GM21528 (cell line): Measurements from ENCODE around the gene ZNF740.
"Not testable (repeated sequence)": the region's sequence is repeated elsewhere in the genome, so short reads cannot be mapped to it uniquely, and the experiment has no call there.

ENCODE experiments used
- ATAC-seq: cut with Tn5 transposase; IDR thresholded peaks from one replicate; pipeline ENCODE4 v1.9.1; 2021; ENCODE audit warnings: mild to moderate bottlenecking, moderate library complexity; ENCODE audit not compliant: unreplicated experiment, low FRiP score

Gene ZNF740, protein sequence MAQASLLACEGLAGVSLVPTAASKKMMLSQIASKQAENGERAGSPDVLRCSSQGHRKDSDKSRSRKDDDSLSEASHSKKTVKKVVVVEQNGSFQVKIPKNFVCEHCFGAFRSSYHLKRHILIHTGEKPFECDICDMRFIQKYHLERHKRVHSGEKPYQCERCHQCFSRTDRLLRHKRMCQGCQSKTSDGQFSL

GRCh38 chr12:53180220-53180930 is at the start of gene ZNF740, which contains the start of gene CSAD:
Gene ZNF740, plus strand, starts transcription at chr12:53180722. Its CDS starts 1,262 bp downstream, at chr12:53181984.
Gene CSAD, minus strand, starts transcription at chr12:53180925. Its CDS starts 7,455 bp downstream, at chr12:53173470.
- ATAC-seq = peak; percentile 94

DNA sequence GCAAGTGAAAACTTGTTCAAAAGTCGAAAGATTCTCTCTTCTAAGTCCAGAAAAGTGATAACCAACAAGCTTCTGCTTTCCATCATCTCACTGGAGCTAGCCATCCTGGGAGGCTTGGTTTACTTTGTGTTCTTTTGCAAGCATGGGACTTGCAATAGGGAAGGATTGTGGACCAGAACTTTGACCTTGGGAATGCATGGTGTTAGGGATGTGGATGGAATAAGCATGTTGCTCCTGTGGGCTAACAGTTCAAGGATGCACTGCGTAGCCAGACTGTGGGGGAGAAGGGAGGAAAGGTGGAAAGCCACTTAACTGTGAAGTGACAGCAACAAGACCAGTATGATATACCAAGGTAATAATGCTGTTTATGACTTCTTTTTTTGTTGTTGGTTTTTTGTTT is 48.7 kb upstream of the ZNF740 start:
- ATAC-seq = no peak

DNA sequence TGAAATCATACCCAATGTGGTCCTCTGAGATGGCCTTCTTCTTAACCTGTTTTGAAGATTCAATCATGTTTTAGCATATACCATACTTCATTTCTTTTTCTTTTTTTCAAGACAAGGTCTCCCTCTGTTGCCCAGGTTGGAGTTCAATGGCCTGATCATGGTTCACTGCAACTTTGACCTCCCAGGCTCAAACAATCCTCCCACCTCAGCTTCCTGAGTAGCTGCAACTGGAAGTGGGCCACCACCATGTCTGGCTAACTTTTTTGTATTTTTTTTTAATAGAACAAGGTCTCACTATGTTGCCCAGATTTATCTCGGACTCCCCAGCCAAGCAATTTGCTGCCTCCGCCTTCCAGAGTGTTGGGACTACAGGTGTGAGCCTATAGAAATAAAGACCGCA is 46.8 kb upstream of the ZNF740 start:
- no peak for ATAC-seq

DNA sequence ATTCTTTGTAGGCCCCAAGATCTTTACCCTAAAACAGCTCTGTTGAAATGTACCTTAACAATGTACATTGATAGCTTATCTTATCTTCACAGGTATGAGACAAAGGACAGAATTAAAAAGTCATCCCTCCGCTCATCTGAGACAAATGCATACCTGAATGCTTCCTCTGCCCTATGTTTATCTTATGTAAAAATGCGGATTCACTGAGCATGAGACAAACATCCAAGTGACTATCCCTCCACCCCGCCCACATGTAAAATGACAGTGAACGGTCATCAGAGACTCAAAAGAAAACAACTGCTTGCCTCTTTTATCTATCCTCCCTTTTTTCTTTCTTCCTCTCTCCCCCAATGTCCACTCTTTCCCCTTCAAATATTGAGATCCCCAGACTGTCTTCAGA is 37.2 kb upstream of the ZNF740 start:
- no peak for ATAC-seq

DNA sequence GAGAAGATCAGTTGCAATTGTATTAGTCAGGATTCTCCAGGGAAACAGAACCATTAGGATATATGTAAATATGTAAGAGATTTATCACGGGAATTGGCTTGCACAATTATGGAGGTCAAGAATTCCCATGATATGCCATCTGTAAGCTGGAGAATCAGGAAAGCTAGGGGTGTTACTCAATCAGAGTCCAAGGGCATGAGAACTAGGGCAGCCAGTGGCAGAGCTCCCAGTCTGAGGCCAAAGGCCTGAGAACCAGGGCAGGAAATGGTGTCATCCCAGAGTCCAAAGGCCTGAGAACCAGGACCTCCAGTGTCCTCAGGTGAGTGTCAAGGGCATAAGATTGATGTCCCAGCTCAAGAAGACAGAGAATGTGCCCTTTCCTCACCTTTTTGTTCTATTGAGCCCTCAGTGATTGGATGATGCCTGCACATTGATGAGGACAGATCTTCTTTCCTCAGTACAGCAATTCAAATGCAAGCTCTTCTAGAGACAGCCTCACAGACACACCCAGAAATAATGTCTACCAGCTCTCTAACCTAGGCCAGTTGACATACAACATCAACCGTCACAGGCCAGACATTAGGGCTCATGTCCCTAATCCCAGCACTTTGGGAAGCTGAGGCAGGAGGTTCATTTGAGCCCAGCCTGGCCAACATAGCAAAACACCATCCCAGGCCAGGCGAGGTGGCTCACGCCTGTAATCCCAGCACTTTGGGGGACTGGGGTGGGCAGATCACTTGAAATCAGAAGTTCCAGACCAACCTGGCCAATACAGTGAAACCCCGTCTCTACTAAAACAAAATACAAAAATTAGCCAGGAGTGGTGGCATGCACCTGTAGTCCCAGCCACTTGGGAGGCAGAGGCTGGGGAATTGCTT is 34.9 kb upstream of the ZNF740 start:
- ATAC-seq = no peak

DNA sequence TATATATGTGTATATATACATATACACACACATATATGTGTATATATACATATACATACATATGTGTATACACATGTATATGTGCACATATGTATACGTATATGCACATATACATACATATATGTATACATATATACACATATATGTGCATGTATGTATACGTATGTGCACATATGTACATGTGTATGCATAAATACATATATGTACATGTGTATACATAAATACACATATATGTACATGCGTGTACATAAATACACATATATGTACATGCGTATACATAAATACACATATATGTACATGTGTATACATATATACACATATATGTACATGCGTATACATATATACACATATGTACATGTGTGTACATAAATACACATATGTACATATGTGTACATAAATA is 33.3 kb upstream of the ZNF740 start:
- no peak for ATAC-seq

- no peak for ATAC-seq
Measured at GRCh38 chr12:53147653-53148052, 32.9 kb upstream of the ZNF740 start.

GRCh38 chr12:53151039-53151438 is 29.5 kb upstream of the ZNF740 start:
- ATAC-seq = no peak

- ATAC-seq = no peak
Measured at GRCh38 chr12:53152390-53152789, 28.1 kb upstream of the ZNF740 start.

- no peak for ATAC-seq
Measured at GRCh38 chr12:53159195-53159839, 21.2 kb upstream of the ZNF740 start.

DNA sequence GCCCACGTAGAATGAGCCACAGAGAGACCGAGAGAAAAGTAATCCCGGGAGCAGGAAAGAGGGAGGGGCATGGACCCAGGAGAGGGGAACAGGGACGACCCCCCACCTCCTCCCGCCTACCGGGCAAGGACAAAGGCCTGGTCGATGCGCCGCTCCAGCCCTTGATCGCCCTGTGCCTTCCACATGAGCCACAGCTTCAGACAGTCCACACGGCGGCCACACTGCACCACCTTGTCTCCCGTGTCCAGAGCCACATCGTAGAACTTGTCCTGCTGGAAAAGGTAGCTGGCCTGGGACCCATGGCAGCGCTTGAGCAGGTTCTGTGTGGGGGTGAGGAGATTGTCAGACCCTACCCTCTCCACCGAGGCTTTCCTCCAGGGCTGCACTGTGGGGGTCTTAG is 20.5 kb upstream of the ZNF740 start:
- ATAC-seq = no peak

DNA sequence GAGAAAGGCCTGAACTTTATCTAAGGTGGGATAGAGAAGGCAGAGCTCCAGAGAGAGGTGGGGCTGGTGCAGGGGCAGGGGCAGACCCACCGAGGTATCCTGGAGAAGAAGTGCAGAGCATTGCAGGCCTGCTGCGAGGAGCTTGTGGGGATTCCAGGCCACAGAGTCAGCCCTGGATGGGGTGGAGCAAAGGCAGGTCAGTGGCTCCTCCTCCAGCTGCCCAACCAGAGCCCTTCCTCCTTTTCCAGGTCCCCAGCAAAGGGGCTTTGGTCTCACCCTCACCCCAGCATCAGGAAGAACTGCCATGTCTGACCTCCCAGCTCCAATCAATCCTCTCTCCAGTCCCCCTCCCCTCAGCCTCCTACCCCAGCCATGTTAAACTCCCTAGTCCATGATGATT is 19.8 kb upstream of the ZNF740 start:
- ATAC-seq = no peak

GRCh38 chr12:53161119-53161911 is 19.2 kb upstream of the ZNF740 start:
- ATAC-seq = no peak

DNA sequence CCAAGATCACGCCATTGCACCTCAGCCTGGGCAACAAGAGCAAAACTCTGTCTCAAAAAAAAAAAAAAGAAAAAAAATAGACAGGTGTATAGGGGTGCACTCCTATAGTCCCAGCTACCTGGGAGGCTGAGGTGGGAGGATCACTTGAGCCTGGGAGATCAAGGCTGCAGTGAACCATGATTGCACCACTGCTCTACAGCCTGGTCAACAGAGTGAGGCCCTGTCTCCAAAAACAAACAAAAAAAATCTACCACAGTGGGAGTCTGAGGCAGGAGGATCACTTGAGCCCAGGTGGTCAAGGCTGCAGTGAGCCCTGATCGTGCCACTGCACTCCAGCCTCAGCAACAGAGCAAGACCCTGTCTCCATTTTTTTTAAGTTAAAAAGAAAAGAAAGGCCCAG is 17.5 kb upstream of the ZNF740 start:
- not testable (repeated sequence) for ATAC-seq

- ATAC-seq = no peak
Measured at GRCh38 chr12:53166837-53167236, 13.7 kb upstream of the ZNF740 start.

- ATAC-seq = no peak
Measured at GRCh38 chr12:53169644-53170043, 10.9 kb upstream of the ZNF740 start.

DNA sequence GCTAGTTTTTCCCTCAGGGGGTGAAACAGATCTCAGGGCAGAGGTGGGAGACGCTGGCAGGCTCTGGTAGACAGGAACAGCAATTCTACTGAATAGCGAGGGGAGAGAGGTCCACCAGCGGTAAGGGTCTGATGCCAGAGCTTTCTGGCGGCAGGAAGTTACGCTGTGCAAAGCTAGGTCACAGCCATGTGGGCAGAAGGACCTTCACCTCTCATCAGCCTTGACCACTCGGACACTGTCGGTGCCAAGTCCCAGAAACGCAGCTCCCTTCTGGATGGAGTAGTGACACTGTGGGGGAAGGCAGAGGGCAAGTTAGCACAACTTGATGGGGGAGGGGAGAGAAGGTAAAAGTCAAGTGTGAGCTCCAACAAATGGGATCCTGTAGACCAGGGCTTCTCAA is 10.3 kb upstream of the ZNF740 start:
- no peak for ATAC-seq

DNA sequence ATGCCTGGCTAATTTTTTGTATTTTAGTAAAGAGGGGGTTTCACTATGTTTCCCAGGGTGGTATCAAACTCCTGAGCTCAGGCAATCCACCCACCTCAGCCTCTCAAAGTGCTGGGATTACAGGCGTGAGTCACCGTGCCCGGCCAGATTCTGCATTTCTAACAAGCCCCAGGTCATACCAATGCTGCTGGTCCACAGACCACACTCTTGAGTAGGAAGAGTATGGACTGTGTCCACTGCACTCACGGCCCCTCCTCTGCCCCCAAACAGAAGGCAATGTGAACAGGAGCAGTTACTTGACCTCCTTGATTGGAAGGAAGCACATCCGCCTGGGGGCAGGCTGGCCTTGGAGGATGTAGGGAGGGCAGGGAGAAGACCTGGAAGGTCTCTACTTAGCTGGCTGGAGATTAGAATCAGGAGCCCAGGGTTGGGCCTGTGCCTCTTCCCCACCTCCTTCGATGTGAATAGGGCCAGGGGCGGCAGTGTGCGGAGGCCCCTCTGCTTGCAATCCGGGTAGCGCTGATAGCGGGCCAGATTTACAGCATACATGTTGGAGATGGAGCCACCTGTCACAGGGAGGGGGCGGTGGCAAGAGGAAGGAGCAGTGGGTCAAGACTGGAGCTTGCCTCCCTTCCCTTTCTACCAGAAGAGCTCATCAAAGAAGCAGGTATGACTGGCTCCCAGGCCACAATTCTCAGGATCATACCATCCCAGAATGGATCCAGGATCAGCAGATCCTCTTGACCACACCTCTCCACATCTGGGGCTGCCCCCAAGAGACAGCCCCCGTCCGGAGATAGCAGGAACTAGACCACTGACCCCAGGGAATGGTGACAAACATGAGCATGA is 9.4 kb upstream of the ZNF740 start:
- ATAC-seq = no peak

- no peak for ATAC-seq
Measured at GRCh38 chr12:53171725-53172329, 8.7 kb upstream of the ZNF740 start.
